HCT116 (cell line): ENCODE results near the gene PXMP4. TPM values are rescaled to one million over a fixed set of nuclear protein-coding genes. Genes with fewer than 3 reads are reported as not detected.

Source experiments
- ATAC-seq: fragments of 200-7000 bp; cut with Tn5 transposase; 2 replicates; pipeline ENCODE4 v1.9.1; 2020; ENCODE audit warnings: mild to moderate bottlenecking, moderate library complexity
- BruUV-seq: library from RNA; stranded (reverse); fragments of 400-500 nt; replicated peaks from 2 replicates; lab custom pipeline; 2021; lab: Mats Ljungman, UMichigan
- CTCF ChIA-PET: fragments of 300-600 bp; sonication (Branson Sonifier 250); formaldehyde crosslinking; loops from one replicate; lab custom pipeline; 2021; ENCODE audit warnings: antibody characterized with exemption; lab: Charles Lee
- POLR2A ChIA-PET: fragments of 300-600, 350-600 bp; sonication (Branson Sonifier 250); formaldehyde crosslinking; loops from one replicate; lab custom pipeline; 2021; ENCODE audit warnings: antibody characterized with exemption; lab: Charles Lee
- RAD21 ChIA-PET, 2 experiments: fragments of 300-600 bp; sonication (Branson Sonifier 250); formaldehyde crosslinking; loops; one replicate each; lab custom pipeline; 2023; ENCODE audit warnings: low total read pairs in 2 of 2; ENCODE audit not compliant: uncharacterized antibody in 2 of 2, unreplicated experiment in 2 of 2, low non-redundant PET in 1 of 2; lab: Charles Lee
- DNase-seq: peaks from one replicate; pipeline ENCODE4 v3.0.0-alpha.2; 2010; ENCODE audit warnings: low read depth, low spot score
- H2AFZ ChIP-seq: fragments of 200-600 bp; shearing (Covaris generic), sonication (generic); 2 replicates; pipeline ENCODE4 v1.6.1; 2017; ENCODE audit warnings: low read depth, mixed run types, mixed read lengths, antibody characterized with exemption, low read length; ENCODE audit not compliant: poor library complexity, severe bottlenecking
- H3K27ac ChIP-seq: 2 replicates; pipeline ENCODE4 v1.5.1; 2012; ENCODE audit warnings: low read depth, low read length
- H3K27me3 ChIP-seq: fragments of 200-600 bp; sonication (generic); 2 replicates; pipeline ENCODE4 v1.6.1; 2016; ENCODE audit warnings: mixed run types, low read length, mixed read lengths; ENCODE audit not compliant: insufficient read depth
- H3K36me3 ChIP-seq, 2 experiments: fragments of 200-500 bp in 1 of 2; fragments of 200-600 bp in 1 of 2; sonication (Bioruptor generic) in 1 of 2; sonication (generic) in 1 of 2; 2 replicates each; pipeline versions ENCODE4 v1.5.1 to v1.6.1; 2014 to 2016; ENCODE audit warnings: low read length in 2 of 2, inconsistent platforms in 1 of 2, mixed read lengths in 1 of 2, mixed run types in 1 of 2; ENCODE audit not compliant: insufficient read depth in 2 of 2, control insufficient read depth in 1 of 2
- H3K4me1 ChIP-seq, 2 experiments: fragments of 200-600 bp in 1 of 2; sonication (generic) in 1 of 2; 2 replicates each; pipeline versions ENCODE4 v1.5.1 to v1.6.1; 2012 to 2017; ENCODE audit warnings: low read length in 2 of 2, inconsistent platforms in 1 of 2, mild to moderate bottlenecking in 1 of 2, mixed read lengths in 1 of 2, mixed run types in 1 of 2, moderate library complexity in 1 of 2; ENCODE audit not compliant: insufficient read depth in 2 of 2, control insufficient read depth in 1 of 2
- H3K4me2 ChIP-seq: fragments of 200-600 bp; sonication (generic); 2 replicates; pipeline ENCODE4 v1.6.1; 2017; ENCODE audit warnings: mixed run types, low read length, mixed read lengths
- H3K4me3 ChIP-seq, 2 experiments: fragments of 200-600 bp in 1 of 2; sonication (generic) in 1 of 2; replicated peaks in 1 of 2; 2 replicates each; pipeline ENCODE4 v1.5.1; 2011 to 2016; ENCODE audit warnings: low read length in 2 of 2, control low read depth in 1 of 2, low read depth in 1 of 2, mild to moderate bottlenecking in 1 of 2, mixed read lengths in 1 of 2, mixed run types in 1 of 2
- H3K79me2 ChIP-seq: fragments of 200-600 bp; sonication (generic); 2 replicates; pipeline ENCODE4 v1.6.1; 2017; ENCODE audit warnings: mild to moderate bottlenecking, mixed run types, low read length, moderate library complexity, mixed read lengths; ENCODE audit not compliant: insufficient read depth
- H3K9ac ChIP-seq: fragments of 200-600 bp; sonication (generic); 2 replicates; pipeline ENCODE4 v1.6.1; 2016; ENCODE audit warnings: low read length, mixed read lengths
- H3K9me2 ChIP-seq: fragments of 200-600 bp; sonication (generic), shearing (Covaris generic); 2 replicates; pipeline ENCODE4 v1.6.1; 2017; ENCODE audit warnings: mixed run types, mild to moderate bottlenecking, moderate library complexity; ENCODE audit not compliant: insufficient read depth
- H3K9me3 ChIP-seq, 2 experiments: fragments of 200-500 bp in 1 of 2; fragments of 200-600 bp in 1 of 2; sonication (Bioruptor generic) in 1 of 2; sonication (generic) in 1 of 2; 2 replicates each; pipeline ENCODE4 v1.6.1; 2014 to 2017; ENCODE audit warnings: low read length in 2 of 2, mixed read lengths in 2 of 2, inconsistent platforms in 1 of 2, low read depth in 1 of 2, mild to moderate bottlenecking in 1 of 2, mixed run types in 1 of 2, moderate library complexity in 1 of 2; ENCODE audit not compliant: control insufficient read depth in 1 of 2, insufficient read depth in 1 of 2
- H4K20me1 ChIP-seq: fragments of 200-600 bp; sonication (generic), shearing (Covaris generic); 2 replicates; pipeline ENCODE4 v1.6.1; 2017; ENCODE audit warnings: mixed run types, mild to moderate bottlenecking, moderate library complexity; ENCODE audit not compliant: insufficient read depth
- CBX3 ChIP-seq: IDR thresholded peaks from 2 replicates; pipeline ENCODE4 v1.6.1; 2012; ENCODE audit warnings: low read depth
- EZH2 ChIP-seq: fragments of 200-600 bp; sonication (generic); IDR thresholded peaks from 2 replicates; pipeline ENCODE4 v1.6.1; 2017; ENCODE audit warnings: antibody characterized with exemption, mixed run types
- EZH2phosphoT487 ChIP-seq: fragments of 200-600 bp; IDR thresholded peaks from 2 replicates; pipeline ENCODE4 v1.6.1; 2018; ENCODE audit warnings: antibody characterized with exemption, borderline replicate concordance
- JUND ChIP-seq: IDR thresholded peaks from 2 replicates; pipeline ENCODE4 v1.6.1; 2012
- SIN3A ChIP-seq: IDR thresholded peaks from 2 replicates; pipeline ENCODE4 v1.6.1; 2012; ENCODE audit warnings: low read depth
- SP1 ChIP-seq: IDR thresholded peaks from 2 replicates; pipeline ENCODE4 v1.6.1; 2012; ENCODE audit warnings: low read depth
- TCF7L2 ChIP-seq: IDR thresholded peaks from 2 replicates; pipeline ENCODE4 v1.7.0; 2011; ENCODE audit warnings: borderline replicate concordance, inconsistent platforms; ENCODE audit not compliant: insufficient read depth, insufficient read length; ENCODE audit errors: extremely low read depth
- YY1 ChIP-seq: IDR thresholded peaks from 2 replicates; pipeline ENCODE4 v1.6.1; 2011; ENCODE audit warnings: low read length, low read depth, moderate library complexity, mild to moderate bottlenecking; ENCODE audit not compliant: insufficient replicate concordance; ENCODE audit errors: extremely low read depth
- intact Hi-C: fragments of 100-400 bp; cut with micrococcal nuclease; formaldehyde crosslinking; loops from 2 replicates; pipeline ENCODE4 v1.10.0; 2022
- total RNA-seq: library from RNA; stranded (reverse); gene quantifications from one replicate; pipeline ENCODE4 v1.2.1, GENCODE V29; 2021; ENCODE audit not compliant: unreplicated experiment
- TF ChIP-seq, protein P1 (sequence below), 3 experiments: fragments of 200-600 bp in 1 of 3; sonication (generic) in 1 of 3; IDR thresholded peaks in 2 of 3; conservative IDR thresholded peaks in 1 of 3; 2 replicates each; pipeline ENCODE4 v1.5.1; 2012 to 2017; ENCODE audit warnings: low read depth in 2 of 3, low read length in 2 of 3, antibody characterized with exemption in 1 of 3, borderline replicate concordance in 1 of 3, control low read depth in 1 of 3, mild to moderate bottlenecking in 1 of 3, mixed read lengths in 1 of 3, mixed run types in 1 of 3, moderate library complexity in 1 of 3; ENCODE audit not compliant: insufficient read depth in 1 of 3
- TF ChIP-seq, protein P2 (sequence below): IDR thresholded peaks from 2 replicates; pipeline ENCODE4 v1.6.1; 2011; ENCODE audit warnings: mild to moderate bottlenecking, low read length, moderate library complexity; ENCODE audit not compliant: insufficient replicate concordance; ENCODE audit errors: extremely low read depth

Gene PXMP4
- total RNA-seq, 1 experiment from 2014 or later = 9.6 TPM

DNA sequence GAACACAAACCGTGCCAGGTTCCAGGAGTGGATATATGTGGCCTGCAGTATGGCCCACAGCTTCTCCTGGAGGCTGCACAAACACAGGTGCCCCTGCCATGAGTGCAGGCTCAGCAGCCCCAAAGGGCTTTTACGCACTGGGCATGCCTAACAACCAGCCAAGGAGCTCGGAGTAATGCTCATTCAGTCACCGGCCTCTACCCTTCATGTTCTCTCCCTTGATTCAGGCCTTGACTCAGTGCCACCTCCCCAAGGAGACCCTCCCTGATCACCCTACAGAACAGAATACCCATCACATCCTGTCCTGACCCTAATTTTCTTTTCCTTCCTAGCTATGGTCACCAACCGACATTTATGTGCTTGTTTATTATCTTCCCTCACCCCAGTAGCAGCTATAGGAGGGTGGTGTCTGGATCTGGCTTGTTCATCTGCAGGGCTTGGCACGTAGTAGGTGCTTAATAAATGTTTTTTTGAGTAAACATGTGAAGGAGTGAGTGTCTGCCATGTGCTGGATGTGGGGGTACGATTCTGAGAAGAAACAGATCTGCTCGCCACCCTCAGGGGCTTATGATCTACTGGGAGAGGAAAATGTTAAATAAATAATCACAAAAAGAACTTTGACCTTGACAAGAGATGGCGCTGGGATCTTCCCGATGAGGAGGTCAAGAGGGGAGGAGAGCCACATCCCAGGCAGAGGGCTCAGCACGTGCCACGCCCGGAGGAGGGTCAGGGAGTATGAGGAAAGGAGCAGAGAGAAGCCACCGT, 9.2 kb downstream of the PXMP4 start:
- Histone ChIP-seq H4K20me1 (no peaks in the 10 kb centered on the region), H3K36me3 (0 out of 4 replicates have a peak, but pooled peaks cover 0 to 5% of the 10 kb centered on the region in 2 experiments)
- no TSS peak for BruUV-seq
- ATAC-seq = no peak
- RAD21 ChIA-PET = no interaction called here
- TF ChIP-seq, protein P1, sequence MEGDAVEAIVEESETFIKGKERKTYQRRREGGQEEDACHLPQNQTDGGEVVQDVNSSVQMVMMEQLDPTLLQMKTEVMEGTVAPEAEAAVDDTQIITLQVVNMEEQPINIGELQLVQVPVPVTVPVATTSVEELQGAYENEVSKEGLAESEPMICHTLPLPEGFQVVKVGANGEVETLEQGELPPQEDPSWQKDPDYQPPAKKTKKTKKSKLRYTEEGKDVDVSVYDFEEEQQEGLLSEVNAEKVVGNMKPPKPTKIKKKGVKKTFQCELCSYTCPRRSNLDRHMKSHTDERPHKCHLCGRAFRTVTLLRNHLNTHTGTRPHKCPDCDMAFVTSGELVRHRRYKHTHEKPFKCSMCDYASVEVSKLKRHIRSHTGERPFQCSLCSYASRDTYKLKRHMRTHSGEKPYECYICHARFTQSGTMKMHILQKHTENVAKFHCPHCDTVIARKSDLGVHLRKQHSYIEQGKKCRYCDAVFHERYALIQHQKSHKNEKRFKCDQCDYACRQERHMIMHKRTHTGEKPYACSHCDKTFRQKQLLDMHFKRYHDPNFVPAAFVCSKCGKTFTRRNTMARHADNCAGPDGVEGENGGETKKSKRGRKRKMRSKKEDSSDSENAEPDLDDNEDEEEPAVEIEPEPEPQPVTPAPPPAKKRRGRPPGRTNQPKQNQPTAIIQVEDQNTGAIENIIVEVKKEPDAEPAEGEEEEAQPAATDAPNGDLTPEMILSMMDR (IDR thresholded peaks at IDR 0.05 in 2 of 3, conservative IDR thresholded peaks at IDR 0.05 in 1 of 3; ENCODE audit: borderline replicate concordance in 1 of 3, insufficient read depth in 1 of 3, low read depth in 2 of 3, low read length in 2 of 3) = no peak
- TF ChIP-seq EZH2 (no peak), EZH2phosphoT487 (no peak), SIN3A (no peak), CBX3 (no peak), TCF7L2 (no peak), YY1 (no peak), SP1 (no peak), JUND (no peak)
- TF ChIP-seq, protein P2, sequence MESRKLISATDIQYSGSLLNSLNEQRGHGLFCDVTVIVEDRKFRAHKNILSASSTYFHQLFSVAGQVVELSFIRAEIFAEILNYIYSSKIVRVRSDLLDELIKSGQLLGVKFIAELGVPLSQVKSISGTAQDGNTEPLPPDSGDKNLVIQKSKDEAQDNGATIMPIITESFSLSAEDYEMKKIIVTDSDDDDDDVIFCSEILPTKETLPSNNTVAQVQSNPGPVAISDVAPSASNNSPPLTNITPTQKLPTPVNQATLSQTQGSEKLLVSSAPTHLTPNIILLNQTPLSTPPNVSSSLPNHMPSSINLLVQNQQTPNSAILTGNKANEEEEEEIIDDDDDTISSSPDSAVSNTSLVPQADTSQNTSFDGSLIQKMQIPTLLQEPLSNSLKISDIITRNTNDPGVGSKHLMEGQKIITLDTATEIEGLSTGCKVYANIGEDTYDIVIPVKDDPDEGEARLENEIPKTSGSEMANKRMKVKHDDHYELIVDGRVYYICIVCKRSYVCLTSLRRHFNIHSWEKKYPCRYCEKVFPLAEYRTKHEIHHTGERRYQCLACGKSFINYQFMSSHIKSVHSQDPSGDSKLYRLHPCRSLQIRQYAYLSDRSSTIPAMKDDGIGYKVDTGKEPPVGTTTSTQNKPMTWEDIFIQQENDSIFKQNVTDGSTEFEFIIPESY = no peak
- TF ChIP-seq, all 23 proteins: peak for 0
- Histone ChIP-seq H3K4me3 (no peak overlapping the region), H3K79me2 (no peaks in the 10 kb centered on the region), H2AFZ (no peak overlapping the region), H3K4me2 (peak overlapping the region; percentile 38), H3K9ac (no peak overlapping the region), H3K4me1 (peaks cover 4 to 23% of the 10 kb centered on the region in 2 experiments; a peak in 3 of 4 replicates), H3K9me2 (no peaks in the 10 kb centered on the region), H3K27ac (0 out of 2 replicates have a peak overlapping the region, but pooled peaks have one; percentile 9), H3K9me3 (no peaks in the 10 kb centered on the region), H3K27me3 (no peaks in the 10 kb centered on the region)
- no peak for DNase-seq
- POLR2A ChIA-PET = no interaction called here
- CTCF ChIA-PET = no interaction called here
- intact Hi-C loops = no loop called here
